HG03139 (cell line): ENCODE results near the gene SNAPC5.
"Not testable (repeated sequence)": the region's sequence is repeated elsewhere in the genome, so short reads cannot be mapped to it uniquely, and the experiment has no call there.

Experiments
- ATAC-seq: cut with Tn5 transposase; IDR thresholded peaks from one replicate; pipeline ENCODE4 v1.9.1; 2021; ENCODE audit not compliant: unreplicated experiment

The SNAPC5 gene

DNA sequence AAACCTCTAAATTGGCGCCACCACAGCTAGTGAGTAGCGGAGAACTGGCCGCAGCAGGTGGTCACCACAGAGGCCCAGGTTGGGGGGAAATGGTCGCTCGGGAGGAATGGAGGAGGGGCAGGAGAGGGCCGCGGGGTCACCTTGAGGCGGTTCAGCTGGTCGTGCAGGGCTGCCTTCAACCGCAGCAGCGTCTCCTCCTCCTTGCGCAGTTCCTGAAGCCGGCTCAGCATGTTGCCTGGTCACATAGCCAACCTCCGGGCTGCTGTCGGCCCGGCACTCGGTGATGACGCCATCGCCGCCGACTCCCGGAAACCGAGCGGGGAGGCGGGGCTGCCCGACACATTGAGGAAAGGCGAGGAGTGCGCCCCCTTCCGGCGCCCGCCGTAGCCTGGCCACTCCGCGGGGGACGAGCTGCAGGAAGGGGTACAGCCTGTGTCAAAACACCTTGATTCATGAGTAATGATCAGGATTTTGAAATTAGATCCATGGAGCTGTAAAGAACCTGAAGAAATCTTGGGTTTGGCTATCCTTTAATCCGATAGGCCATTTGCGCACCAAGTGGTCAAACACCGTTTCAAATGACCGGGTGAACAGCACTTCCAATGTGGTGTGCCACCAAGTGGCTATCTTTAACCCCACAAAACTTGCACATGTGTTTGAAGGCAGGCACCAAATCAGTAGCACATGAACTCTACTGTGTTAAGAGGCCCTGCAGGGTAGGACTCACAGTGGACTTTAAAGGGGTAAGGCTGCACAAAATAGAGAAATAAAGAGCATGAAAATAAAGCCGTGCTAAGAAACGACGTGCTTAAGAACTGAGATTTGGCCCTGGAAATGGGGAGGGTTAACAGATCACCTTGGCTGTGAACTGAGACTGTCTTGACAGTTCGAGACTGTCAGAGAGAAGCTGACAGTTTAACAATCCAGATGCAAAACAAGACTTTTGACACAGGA, at the start of gene SNAPC5:
TSS of gene SNAPC5 (minus strand) at position 261 of the 954 bp plus-strand sequence. CDS start at position 230, 31 bp downstream.
- peak; percentile 70 for ATAC-seq

DNA sequence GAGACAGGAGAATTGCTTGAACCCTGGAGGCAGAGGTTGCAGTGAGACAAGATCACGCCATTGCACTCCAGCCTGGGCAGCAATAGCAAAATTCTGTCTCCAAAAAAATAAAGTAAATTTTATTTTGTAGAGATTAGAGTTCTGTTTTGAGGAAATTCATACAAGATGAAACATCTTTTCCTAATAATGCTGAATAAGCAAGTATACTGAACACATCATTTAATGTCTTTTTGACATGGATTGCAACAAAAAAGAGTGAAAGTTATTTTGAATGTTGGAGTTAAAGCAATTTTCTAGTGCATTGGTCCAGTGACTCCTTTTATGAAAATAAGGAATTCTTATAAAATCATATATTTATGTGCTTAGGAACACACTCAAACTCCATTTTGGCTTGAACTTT, 47.7 kb upstream of the SNAPC5 start:
- no peak for ATAC-seq

- no peak for ATAC-seq
Observed at GRCh38 chr15:66542896-66543295, 45.3 kb upstream of the SNAPC5 start.

DNA sequence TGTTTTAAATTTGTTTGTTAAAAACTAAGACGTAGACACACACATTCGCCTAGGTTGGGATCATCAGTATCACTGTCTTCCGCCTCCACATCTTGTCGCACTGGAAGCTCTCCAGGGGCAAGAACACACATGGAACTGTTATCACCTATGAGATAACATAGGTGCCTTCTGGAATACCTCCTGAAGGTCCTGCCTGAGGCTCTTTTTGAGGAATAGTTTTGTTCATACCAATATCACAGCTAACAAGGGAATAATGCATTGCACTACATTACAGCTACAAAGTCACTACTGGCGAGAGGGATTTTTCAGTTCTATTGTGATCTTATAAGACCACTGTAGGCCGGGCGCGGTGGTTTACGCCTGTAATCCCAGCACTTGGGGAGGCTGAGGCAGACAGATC, 37.5 kb upstream of the SNAPC5 start:
- ATAC-seq: no peak

- no peak for ATAC-seq
Observed at GRCh38 chr15:66524838-66525237, 27.3 kb upstream of the SNAPC5 start.

DNA sequence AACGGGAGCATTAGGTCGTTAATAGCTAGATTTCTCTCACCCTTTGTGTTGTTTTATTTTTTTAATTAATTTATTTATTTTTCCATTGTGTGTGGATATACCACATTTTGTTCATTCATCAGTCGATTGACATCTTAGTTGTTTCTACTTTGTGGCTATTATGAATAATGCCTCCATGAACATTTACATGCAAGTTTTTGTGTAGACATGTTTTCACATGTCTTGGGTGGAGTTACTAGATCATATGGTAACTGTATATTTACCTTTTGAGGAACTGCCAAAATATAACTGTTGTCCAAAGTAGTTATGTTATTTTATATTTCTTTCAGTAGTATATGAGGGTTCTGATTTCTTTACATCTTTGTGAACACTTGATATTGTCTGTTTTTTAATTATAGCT, 26.4 kb upstream of the SNAPC5 start:
- ATAC-seq: no peak

- ATAC-seq: no peak
Observed at GRCh38 chr15:66515901-66516322, 18.4 kb upstream of the SNAPC5 start.

GRCh38 chr15:66514586-66514985, 17.0 kb upstream of the SNAPC5 start:
- no peak for ATAC-seq

DNA sequence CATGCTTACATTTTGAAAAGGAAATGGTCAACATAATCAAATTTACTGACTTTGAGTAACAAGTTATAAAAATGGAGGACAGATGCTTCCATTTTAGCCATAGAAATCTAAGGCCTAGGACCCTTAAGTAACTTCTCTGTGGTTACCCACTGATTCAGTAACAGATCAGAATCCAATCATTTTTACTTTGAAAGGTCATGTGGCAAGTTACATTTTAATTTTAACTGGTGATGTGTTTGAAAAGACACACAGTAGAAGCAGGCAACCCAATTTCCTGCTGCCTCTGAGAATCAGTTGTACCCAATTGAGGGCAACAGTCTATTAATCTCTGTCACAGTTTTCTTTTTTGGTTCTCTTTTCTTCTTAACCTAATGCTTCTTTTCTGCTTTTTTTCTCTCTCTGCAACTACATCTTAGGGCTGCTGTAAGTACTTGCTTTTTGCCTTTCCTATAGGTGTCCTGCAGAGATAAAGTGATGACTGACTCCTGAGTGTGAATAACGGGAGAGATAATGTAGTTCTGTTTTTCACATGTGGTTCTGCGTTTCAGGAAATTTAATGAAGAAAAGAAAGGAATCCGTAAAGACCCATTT, 10.8 kb upstream of the SNAPC5 start:
- ATAC-seq: no peak

DNA sequence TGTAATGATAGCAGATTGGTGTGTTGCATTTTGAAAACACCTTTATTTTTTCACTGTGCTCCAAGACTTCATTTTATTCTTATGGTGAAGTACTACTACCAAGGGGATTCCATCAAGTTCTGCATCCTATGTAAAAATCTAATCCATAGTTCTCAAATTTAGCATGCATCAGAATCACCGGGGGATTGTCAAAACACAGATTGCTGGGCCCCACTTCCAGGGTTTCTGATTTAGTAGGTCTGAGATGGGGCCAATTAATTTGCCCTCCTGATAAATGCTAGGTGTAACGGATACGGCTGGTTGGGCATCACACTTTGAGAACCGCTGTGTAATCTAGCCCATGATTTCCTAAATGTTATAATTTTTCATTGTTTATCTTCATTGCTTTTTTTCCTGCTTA, 8.3 kb upstream of the SNAPC5 start:
- ATAC-seq: no peak

- ATAC-seq: peak; percentile 5
Observed at GRCh38 chr15:66505430-66505811, 7.9 kb upstream of the SNAPC5 start.

DNA sequence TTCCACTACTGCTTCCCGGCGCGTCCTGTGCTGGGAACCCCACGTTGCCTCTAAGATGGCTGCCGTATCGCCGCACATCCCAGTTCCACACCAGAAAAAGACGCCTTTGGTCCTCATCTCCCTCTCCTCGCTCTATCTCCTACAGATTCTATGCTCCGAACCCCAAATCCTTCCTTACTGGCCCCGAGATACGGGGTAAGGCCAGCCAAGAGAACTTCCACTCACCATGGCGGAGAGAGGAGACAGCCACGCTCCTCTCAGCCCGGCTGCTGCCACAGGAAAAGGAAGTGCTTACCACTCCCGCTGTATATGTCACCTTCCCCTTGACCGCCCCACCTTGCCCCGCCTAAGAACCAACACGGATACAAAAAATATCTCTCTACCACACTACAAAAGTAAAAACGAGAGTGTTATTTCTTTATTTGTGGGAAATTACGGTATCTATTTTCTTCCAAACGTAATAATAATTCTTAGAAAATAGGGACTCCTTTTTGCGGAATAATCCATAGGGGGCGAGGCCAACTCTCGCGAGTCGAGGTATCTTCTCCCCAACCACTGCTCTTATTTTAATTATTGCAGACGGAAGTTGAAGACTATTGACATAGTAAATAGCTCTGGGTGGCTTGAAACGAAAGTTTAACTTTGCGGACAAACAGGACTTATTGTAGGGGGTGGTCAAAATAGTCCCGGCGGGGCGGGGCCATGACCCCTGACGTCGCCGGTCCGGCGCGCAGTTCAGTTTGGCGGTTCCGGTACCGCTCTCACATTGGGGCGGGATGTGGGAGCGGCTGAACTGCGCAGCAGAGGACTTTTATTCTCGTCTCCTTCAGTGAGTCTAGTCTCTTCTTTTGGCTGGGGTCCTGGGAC, 7.2 kb upstream of the SNAPC5 start, which contains the start of the genes RPL4 and ZWILCH:
TSS of gene RPL4 (minus strand) at position 293 of the 867 bp plus-strand sequence. CDS start at position 228, 65 bp downstream.
TSS of gene ZWILCH (plus strand) at position 764 of the 867 bp plus-strand sequence. CDS start at position 777, 13 bp downstream.
- ATAC-seq: peak; percentile 67

DNA sequence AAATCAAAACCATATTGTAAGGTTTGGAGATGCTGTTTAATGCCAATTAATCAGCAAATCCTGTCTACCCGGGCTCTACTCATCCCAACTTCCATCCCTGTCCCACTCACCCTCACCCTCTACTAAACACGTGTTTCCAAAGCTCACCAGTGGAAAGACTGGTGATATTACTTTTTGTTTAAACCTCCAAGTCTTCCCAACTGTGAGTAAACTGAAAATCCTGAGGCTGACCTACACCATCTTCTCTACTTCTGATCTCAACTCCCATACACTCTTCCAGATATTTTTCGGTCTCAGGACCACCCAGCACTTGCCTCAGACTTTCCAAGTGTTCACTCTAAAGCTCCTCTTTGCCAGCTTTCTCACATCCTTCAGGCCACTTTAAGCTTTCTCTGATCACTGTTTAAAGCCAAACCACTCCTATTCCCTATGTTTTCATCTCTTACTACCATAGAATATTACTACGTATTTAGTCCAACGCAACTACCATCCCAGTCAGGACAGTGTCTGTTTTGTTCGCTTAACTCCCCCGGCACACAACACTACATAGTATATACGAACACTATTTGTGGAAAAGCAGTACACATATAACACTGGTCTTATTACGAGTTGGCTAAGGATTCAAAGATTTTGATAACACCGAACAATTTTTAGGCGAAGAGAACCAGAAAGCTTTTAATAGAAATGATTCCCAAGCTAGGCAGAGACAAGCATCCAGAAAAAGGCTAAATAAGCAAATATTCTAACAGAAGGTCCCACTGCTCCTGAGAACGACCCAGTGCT, 6.4 kb upstream of the SNAPC5 start:
- no peak for ATAC-seq

GRCh38 chr15:66503041-66503648, 5.6 kb upstream of the SNAPC5 start:
- ATAC-seq: not testable (repeated sequence)

DNA sequence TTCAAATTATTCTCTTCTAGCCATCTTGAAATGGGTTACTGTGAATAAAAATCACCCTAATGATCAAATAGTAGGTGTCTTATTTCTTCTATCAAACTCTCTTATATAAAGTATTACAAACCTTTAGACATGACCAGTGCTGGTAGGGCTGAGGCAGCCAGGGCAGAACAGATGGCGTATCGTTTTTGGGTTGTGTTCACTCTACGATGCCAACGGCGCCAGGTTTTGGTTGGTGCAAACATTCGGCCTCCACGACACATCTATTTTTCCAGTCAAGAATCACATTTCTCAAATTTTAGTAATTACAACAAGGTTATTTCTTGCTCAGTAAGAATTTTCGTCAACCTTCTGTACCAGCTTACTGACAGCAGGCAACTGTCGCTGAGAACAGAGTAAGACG, 4.9 kb upstream of the SNAPC5 start:
- no peak for ATAC-seq

GRCh38 chr15:66500346-66500745, 2.8 kb upstream of the SNAPC5 start:
- not testable (repeated sequence) for ATAC-seq

- no peak for ATAC-seq
Observed at GRCh38 chr15:66498501-66499386, 1.2 kb upstream of the SNAPC5 start.

DNA sequence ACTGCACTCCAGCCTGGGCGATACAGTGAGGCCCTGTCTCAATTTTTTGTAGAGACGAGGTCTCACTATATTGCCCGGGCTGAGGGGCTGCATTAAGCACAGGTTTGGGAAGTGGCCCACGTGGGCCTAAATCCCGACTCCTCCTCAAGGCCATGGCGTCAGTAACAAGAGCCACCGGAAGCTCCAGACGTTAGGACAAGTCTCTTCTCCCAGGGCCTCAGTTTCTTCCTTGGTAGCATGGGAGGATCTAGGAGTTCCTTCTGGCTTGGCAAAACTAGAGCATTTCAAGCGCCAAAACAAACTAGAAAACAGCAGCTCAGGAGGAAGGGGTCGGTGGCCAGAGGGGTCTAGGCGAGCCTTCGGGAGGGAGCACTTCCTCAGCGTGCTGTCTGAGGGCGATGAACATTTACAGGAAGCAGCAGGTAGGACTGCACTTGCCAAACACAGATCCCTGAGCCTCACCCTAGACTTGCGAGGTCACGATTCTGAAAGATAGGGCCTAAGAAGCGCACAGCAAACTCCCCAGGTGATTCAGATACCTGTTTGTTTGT, 536 bp downstream of the SNAPC5 start:
- peak; percentile 21 for ATAC-seq

- no peak for ATAC-seq
Observed at GRCh38 chr15:66494262-66494661, 3.3 kb downstream of the SNAPC5 start.
